ENCODE results near the gene ZNF808.
"Not testable (repeated sequence)": the region's sequence is repeated elsewhere in the genome, so short reads cannot be mapped to it uniquely, and the experiment has no call there.

The ZNF808 gene

GRCh38 chr19:52536448-52536800, 9.0 kb downstream of the ZNF808 start:
- peak; percentile 40 for DNase-seq

- not testable (repeated sequence) for DNase-seq
These were observed 11.3 kb downstream of the ZNF808 start for GRCh38 chr19:52538815-52539214.

GRCh38 chr19:52541176-52541575, 13.7 kb downstream of the ZNF808 start:
- not testable (repeated sequence) for DNase-seq

GRCh38 chr19:52541608-52542007, 14.1 kb downstream of the ZNF808 start:
- DNase-seq = no peak

GRCh38 chr19:52542541-52542940, 15.1 kb downstream of the ZNF808 start:
- not testable (repeated sequence) for DNase-seq

- peak; percentile 21 for DNase-seq
These were observed 15.7 kb downstream of the ZNF808 start for GRCh38 chr19:52542984-52543664.

GRCh38 chr19:52554216-52554971, 26.9 kb downstream of the ZNF808 start:
- DNase-seq = no peak

GRCh38 chr19:52557231-52557995, 29.9 kb downstream of the ZNF808 start:
- DNase-seq = no peak

GRCh38 chr19:52558732-52559445, 31.4 kb downstream of the ZNF808 start:
- not testable (repeated sequence) for DNase-seq

- not testable (repeated sequence) for DNase-seq
These were observed 34.1 kb downstream of the ZNF808 start for GRCh38 chr19:52561611-52562010.

- DNase-seq = no peak
These were observed 38.7 kb downstream of the ZNF808 start for GRCh38 chr19:52566121-52566520.

GRCh38 chr19:52566588-52566987, 39.1 kb downstream of the ZNF808 start:
- no peak for DNase-seq

- DNase-seq = no peak
These were observed 40.5 kb downstream of the ZNF808 start for GRCh38 chr19:52567921-52568320.

- peak; percentile 18 for DNase-seq
These were observed 42.2 kb downstream of the ZNF808 start for GRCh38 chr19:52569638-52569999.

- DNase-seq = peak; percentile 94
These were observed 42.8 kb downstream of the ZNF808 start, which contains the start of gene ZNF701 for GRCh38 chr19:52570000-52570861. Gene ZNF701 (plus strand): TSS chr19:52570287. CDS start chr19:52574148, 3,861 bp downstream.

- DNase-seq = no peak
These were observed 57.4 kb downstream of the ZNF808 start for GRCh38 chr19:52584736-52585440.

GRCh38 chr19:52585604-52586003, 58.1 kb downstream of the ZNF808 start:
- no peak for DNase-seq

- no peak for DNase-seq
These were observed 63.3 kb downstream of the ZNF808 start for GRCh38 chr19:52590728-52591127.

- no peak for DNase-seq
These were observed 64.8 kb downstream of the ZNF808 start for GRCh38 chr19:52592301-52592700.

GRCh38 chr19:52593441-52593840, 66.0 kb downstream of the ZNF808 start:
- not testable (repeated sequence) for DNase-seq

- DNase-seq = no peak
These were observed 71.8 kb downstream of the ZNF808 start for GRCh38 chr19:52599241-52599640.

All from activated CD8-positive, alpha-beta memory T cell treated with anti-CD3 and anti-CD28 coated beads, Interleukin-2, amount 50 U/mL, for 4 hours (primary cell).